GM19324 (cell line): ENCODE data around the gene BCL7A.
"Not testable (repeated sequence)": the region's sequence is repeated elsewhere in the genome, so short reads cannot be mapped to it uniquely, and the experiment has no call there.

ENCODE experiments used
- ATAC-seq: cut with Tn5 transposase; IDR thresholded peaks from one replicate; pipeline ENCODE4 v1.9.1; 2021; ENCODE audit warnings: mild to moderate bottlenecking, moderate library complexity; ENCODE audit not compliant: unreplicated experiment, low FRiP score

BCL7A gene

GRCh38 chr12:122050706-122051105 lies 29.0 kb downstream of the BCL7A start:
- no peak for ATAC-seq

- ATAC-seq = no peak
Measured at GRCh38 chr12:122051231-122051876, 29.7 kb downstream of the BCL7A start.

- ATAC-seq = no peak
Measured at GRCh38 chr12:122052285-122052684, 30.6 kb downstream of the BCL7A start.

- no peak for ATAC-seq
Measured at GRCh38 chr12:122054842-122055520, 33.3 kb downstream of the BCL7A start.

- ATAC-seq = not testable (repeated sequence)
Measured at GRCh38 chr12:122056406-122056805, 34.7 kb downstream of the BCL7A start.

GRCh38 chr12:122057007-122057735 lies 35.5 kb downstream of the BCL7A start:
- ATAC-seq = no peak

- no peak for ATAC-seq
Measured at GRCh38 chr12:122057769-122058168, 36.1 kb downstream of the BCL7A start.

GRCh38 chr12:122058549-122059149 lies 37.0 kb downstream of the BCL7A start:
- no peak for ATAC-seq

GRCh38 chr12:122059203-122059960 lies 37.7 kb downstream of the BCL7A start:
- no peak for ATAC-seq

- ATAC-seq = no peak
Measured at GRCh38 chr12:122060081-122060501, 38.4 kb downstream of the BCL7A start.

- ATAC-seq = no peak
Measured at GRCh38 chr12:122061253-122061652, 39.6 kb downstream of the BCL7A start.

- no peak for ATAC-seq
Measured at GRCh38 chr12:122062832-122063693, 41.4 kb downstream of the BCL7A start.

GRCh38 chr12:122063694-122064024 lies 42.0 kb downstream of the BCL7A start:
- ATAC-seq = no peak

- ATAC-seq = no peak
Measured at GRCh38 chr12:122064025-122064777, 42.5 kb downstream of the BCL7A start.

GRCh38 chr12:122064780-122065588 lies 43.3 kb downstream of the BCL7A start:
- no peak for ATAC-seq

GRCh38 chr12:122067548-122067947 lies 45.9 kb downstream of the BCL7A start:
- ATAC-seq = no peak

- peak; percentile 81 for ATAC-seq
Measured at GRCh38 chr12:122067966-122068365, 46.3 kb downstream of the BCL7A start.
